Medulla oblongata (tissue), 1 donor: Measurements from ENCODE around the gene PCDHA7.
A peak's percentile ranks its signal among the peaks of the same experiment; 100 is the strongest.
"Not testable (repeated sequence)": the region's sequence is repeated elsewhere in the genome, so short reads cannot be mapped to it uniquely, and the experiment has no call there.

Source experiments
- DNase-seq: peaks from one replicate; pipeline ENCODE4 v3.0.0-alpha.2; 2015; ENCODE audit errors: extremely low spot score

PCDHA7 gene

DNA sequence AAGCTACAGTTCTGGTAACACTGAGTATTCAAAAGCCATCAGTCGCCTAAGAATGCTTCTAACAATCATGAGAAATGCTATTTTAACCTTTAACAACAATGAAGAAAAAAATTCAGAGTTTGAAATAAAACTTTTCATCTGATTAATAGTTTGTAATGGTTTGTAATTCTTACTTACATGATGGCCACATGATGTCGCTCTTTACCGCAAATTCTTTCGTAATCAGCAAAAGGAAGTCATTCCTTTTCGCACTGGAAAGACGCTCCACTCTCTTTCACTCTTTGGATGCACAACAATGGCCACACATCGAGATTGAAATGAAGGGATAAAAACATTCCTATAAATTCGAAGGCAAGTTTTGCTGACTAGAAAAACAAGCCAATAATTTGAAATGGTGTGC lies at the start of gene PCDHA7:
Gene PCDHA7 (plus strand): TSS at position 277 of the 400 bp plus-strand sequence. CDS start 115 bp downstream, at position 392.
- DNase-seq, result peak; percentile 49

- peak; percentile 58 for DNase-seq
These were observed 48.0 kb upstream of the PCDHA7 start, which contains the start of gene PCDHA1 for GRCh38 chr5:140785905-140786686. Gene PCDHA1 (plus strand): TSS chr5:140786140.

DNA sequence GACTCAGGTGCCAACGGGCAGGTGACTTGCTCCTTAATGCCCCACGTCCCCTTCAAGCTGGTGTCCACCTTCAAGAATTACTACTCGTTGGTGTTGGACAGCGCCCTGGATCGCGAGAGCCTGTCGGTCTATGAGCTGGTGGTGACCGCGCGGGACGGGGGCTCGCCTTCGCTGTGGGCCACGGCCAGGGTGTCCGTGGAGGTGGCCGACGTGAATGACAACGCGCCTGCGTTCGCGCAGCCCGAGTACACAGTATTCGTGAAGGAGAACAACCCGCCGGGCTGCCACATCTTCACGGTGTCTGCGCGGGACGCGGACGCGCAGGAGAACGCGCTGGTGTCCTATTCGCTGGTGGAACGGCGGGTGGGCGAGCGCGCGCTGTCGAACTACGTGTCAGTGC lies 46.6 kb upstream of the PCDHA7 start:
- DNase-seq, result not testable (repeated sequence)

DNA sequence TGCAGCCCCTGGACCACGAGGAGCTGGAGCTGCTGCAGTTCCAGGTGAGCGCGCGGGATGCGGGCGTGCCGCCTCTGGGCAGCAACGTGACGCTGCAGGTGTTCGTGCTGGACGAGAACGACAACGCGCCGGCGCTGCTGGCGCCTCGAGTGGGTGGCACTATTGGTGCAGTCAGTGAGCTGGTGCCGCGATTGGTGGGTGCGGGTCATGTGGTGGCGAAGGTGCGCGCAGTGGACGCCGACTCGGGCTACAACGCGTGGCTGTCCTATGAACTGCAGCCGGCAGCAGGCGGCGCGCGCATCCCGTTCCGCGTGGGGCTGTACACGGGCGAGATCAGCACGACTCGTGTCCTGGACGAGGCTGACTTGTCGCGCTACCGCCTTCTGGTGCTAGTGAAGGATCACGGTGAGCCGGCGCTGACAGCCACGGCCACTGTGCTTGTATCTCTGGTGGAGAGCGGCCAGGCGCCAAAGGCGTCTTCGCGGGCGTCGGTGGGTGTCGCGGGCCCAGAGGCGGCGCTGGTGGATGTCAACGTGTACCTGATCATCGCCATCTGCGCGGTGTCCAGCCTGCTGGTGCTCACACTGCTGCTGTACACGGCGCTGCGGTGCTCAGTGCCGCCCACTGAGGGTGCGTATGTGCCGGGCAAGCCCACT lies 46.1 kb upstream of the PCDHA7 start:
- not testable (repeated sequence) for DNase-seq

DNA sequence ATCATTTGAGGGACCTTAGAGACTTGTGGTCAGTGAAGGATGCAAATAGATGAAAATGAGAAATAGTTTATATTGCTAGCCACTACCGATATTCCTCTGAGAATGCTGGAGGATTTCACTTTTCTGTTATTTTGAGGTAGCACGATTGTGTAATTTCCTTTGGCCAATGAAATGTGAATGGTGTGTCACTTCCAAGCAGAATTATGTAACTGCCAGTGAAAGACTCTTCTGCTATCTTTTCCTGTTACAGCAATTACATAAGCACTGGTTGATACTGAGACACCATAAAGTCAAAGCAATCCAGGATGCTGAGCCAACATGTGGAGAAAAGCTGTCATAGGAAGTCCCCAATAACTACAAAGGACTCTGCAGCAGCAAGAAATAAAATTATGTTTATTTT lies 43.0 kb upstream of the PCDHA7 start:
- DNase-seq, result no peak

- peak; percentile 67 for DNase-seq
These were observed 39.3 kb upstream of the PCDHA7 start, which contains the start of gene PCDHA2 for GRCh38 chr5:140794595-140795258. Gene PCDHA2 (plus strand): TSS chr5:140794852.

- peak; percentile 55 for DNase-seq
These were observed 38.8 kb upstream of the PCDHA7 start for GRCh38 chr5:140795259-140795641.

GRCh38 chr5:140796072-140796717 lies 37.9 kb upstream of the PCDHA7 start:
- DNase-seq, result not testable (repeated sequence)

DNA sequence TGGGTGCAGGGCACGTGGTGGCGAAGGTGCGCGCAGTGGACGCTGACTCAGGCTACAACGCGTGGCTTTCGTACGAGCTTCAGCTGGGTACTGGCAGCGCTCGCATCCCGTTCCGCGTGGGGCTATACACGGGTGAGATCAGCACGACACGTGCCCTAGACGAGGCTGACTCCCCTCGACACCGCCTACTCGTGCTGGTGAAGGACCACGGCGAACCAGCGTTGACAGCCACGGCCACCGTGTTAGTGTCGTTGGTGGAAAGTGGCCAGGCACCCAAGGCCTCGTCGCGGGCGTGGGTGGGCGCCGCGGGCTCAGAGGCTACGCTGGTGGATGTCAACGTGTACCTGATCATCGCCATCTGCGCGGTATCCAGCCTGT lies 37.4 kb upstream of the PCDHA7 start:
- no peak for DNase-seq

DNA sequence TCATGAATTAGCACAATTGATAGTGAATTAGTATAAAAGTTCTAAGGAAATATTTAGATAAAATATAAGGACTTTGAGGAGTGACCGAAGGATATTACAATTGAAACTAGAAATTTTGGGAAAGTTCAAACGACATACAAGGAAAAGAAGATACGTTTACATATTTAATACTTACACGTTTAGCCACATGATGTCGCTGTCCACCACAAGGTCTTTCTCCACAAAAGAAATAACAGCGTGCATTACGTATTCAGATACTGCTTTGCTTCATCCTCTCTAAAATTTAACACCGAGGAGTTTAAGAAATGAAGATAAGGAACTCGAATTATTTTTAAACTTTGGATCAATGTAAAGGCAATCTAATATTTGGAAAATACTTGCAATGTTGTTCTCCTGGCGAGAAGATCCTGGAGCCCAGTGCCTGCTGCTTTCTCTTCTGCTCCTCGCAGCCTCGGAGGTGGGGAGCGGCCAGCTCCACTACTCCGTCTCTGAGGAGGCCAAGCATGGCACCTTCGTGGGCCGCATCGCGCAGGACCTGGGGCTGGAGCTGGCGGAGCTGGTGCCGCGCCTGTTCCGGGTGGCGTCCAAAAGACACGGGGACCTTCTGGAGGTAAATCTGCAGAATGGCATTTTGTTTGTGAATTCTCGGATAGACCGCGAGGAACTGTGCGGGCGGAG lies 33.1 kb upstream of the PCDHA7 start, which contains the start of gene PCDHA3:
Gene PCDHA3 (plus strand): TSS at position 242 of the 678 bp plus-strand sequence.
- peak; percentile 72 for DNase-seq

GRCh38 chr5:140801494-140801841 lies 32.6 kb upstream of the PCDHA7 start:
- DNase-seq, result peak; percentile 64

GRCh38 chr5:140802381-140802780 lies 31.7 kb upstream of the PCDHA7 start:
- DNase-seq, result not testable (repeated sequence)

DNA sequence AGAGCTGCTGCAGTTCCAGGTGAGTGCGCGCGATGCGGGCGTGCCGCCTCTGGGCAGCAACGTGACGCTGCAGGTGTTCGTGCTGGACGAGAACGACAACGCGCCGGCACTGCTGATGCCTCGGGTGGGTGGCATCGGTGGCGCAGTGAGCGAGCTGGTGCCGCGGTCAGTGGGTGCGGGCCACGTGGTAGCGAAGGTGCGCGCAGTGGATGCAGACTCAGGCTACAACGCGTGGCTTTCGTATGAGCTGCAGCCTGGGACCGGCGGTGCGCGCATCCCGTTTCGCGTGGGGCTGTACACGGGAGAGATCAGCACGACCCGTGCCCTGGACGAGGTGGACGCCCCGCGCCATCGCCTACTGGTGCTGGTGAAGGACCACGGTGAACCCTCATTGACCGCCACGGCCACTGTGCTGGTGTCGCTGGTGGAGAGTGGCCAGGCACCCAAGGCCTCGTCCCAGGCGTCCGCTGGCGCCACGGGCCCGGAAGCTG lies 31.2 kb upstream of the PCDHA7 start:
- DNase-seq, result no peak

DNA sequence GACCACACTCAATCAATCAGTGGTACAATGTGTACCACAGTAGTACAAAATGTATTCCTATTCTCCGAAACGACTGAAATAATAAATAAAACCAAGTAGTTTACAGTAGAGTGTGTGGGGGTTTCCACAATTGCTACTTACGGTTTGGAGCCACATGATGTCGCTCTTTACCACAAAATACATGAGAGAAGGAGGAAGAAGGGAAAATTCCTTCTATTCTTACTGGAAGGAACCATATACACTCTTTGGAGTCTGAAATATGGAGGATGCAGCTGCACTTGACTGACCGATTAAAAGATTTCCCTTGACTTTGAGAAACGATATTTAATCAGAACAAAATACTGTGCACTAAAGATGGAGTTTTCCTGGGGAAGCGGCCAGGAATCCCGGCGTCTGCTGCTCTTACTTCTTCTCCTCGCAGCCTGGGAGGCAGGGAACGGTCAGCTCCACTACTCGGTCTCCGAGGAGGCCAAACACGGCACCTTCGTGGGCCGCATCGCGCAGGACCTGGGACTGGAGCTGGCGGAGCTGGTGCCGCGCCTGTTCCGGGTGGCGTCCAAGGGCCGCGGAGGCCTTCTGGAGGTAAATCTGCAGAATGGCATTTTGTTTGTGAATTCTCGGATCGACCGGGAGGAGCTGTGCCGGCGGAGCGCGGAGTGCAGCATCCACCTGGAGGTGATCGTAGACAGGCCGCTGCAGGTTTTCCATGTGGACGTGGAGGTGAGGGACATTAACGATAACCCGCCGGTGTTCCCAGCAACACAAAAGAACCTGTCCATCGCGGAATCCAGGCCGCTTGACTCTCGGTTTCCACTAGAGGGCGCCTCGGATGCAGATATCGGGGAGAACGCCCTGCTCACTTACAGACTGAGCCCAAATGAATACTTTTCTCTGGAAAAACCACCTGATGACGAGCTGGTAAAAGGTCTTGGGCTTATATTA lies 27.0 kb upstream of the PCDHA7 start, which contains the start of gene PCDHA4:
Gene PCDHA4 (plus strand): TSS at position 235 of the 942 bp plus-strand sequence.
- DNase-seq, result peak; percentile 74

DNA sequence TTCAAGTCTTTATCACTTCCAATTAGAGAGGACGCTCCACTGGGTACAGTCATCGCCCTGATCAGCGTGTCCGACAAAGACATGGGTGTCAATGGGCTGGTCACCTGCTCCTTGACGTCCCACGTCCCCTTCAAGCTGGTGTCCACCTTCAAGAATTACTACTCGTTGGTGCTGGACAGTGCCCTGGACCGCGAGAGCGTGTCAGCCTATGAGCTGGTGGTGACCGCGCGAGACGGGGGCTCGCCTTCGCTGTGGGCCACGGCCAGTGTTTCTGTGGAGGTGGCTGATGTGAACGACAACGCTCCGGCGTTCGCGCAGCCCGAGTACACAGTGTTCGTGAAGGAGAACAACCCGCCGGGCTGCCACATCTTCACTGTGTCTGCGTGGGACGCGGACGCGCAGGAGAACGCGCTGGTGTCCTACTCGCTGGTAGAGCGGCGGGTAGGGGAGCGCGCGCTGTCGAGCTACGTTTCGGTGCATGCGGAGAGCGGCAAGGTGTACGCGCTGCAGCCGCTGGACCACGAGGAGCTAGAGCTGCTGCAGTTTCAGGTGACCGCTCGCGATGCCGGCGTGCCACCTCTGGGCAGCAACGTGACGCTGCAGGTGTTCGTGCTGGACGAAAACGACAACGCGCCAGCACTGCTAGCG lies 25.7 kb upstream of the PCDHA7 start:
- DNase-seq, result not testable (repeated sequence)

GRCh38 chr5:140808889-140809291 lies 25.2 kb upstream of the PCDHA7 start:
- DNase-seq, result no peak

DNA sequence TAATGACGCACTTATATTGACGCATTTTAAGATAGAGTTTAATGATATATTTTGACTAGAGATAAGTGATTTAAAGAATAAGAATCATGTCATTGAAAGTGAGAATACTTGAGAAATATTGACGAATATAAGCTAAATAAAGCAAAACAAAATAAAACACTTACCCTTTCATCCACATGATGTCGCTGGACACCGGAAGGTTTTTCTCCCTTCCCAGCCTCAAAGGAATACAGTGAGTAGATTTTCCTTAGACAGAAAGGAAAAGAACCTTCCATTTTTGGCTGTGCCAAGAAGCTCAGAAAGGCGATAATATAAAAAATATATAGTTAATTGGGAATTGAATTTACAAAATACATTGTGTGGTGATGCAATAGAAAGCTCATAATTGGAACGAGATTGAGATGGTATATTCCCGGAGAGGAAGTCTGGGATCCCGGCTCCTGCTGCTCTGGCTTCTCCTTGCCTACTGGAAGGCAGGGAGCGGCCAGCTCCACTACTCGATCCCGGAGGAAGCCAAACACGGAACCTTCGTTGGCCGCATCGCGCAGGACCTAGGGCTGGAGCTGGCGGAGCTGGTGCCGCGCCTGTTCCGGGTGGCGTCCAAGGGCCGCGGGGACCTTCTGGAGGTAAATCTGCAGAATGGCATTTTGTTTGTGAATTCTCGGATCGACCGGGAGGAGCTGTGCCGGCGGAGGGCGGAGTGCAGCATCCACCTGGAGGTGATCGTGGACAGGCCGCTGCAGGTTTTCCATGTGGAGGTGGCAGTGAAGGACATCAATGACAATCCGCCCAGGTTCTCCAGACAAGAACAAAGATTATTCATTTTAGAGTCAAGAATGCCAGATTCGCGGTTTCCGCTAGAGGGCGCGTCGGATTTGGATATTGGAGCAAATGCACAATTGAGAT lies 12.4 kb upstream of the PCDHA7 start, which contains the start of gene PCDHA5:
Gene PCDHA5 (plus strand): TSS at position 239 of the 906 bp plus-strand sequence.
- DNase-seq, result peak; percentile 53

GRCh38 chr5:140822281-140822629 lies 11.8 kb upstream of the PCDHA7 start:
- DNase-seq, result no peak
